HG02759 (cell line): ENCODE measurements around the gene EBF4.
A peak's percentile ranks its signal among the peaks of the same experiment; 100 is the strongest.
"Not testable (repeated sequence)": the region's sequence is repeated elsewhere in the genome, so short reads cannot be mapped to it uniquely, and the experiment has no call there.

ENCODE experiments used
- ATAC-seq: cut with Tn5 transposase; IDR thresholded peaks from one replicate; pipeline ENCODE4 v1.9.1; 2021; ENCODE audit warnings: mild to moderate bottlenecking, moderate library complexity; ENCODE audit not compliant: unreplicated experiment

Gene EBF4

GRCh38 chr20:2672446-2672845 lies 20.1 kb upstream of the EBF4 start:
- no peak for ATAC-seq

GRCh38 chr20:2673453-2673852 lies 19.1 kb upstream of the EBF4 start:
- ATAC-seq: no peak

GRCh38 chr20:2680046-2680445 lies 12.5 kb upstream of the EBF4 start:
- ATAC-seq: no peak

- ATAC-seq: not testable (repeated sequence)
Observed at GRCh38 chr20:2682040-2682439, 10.5 kb upstream of the EBF4 start.

- ATAC-seq: not testable (repeated sequence)
Observed at GRCh38 chr20:2684817-2685216, 7.8 kb upstream of the EBF4 start.

GRCh38 chr20:2687514-2687913 lies 5.1 kb upstream of the EBF4 start:
- no peak for ATAC-seq

GRCh38 chr20:2688041-2688591 lies 4.5 kb upstream of the EBF4 start:
- ATAC-seq: no peak

- ATAC-seq: no peak
Observed at GRCh38 chr20:2690213-2690612, 2.4 kb upstream of the EBF4 start.

- ATAC-seq: no peak
Observed at GRCh38 chr20:2690718-2691117, 1.9 kb upstream of the EBF4 start.

GRCh38 chr20:2691127-2691526 lies 1.5 kb upstream of the EBF4 start:
- no peak for ATAC-seq

GRCh38 chr20:2691663-2692035 lies 931 bp upstream of the EBF4 start:
- no peak for ATAC-seq

GRCh38 chr20:2692886-2693285 lies 306 bp downstream of the EBF4 start:
- ATAC-seq: peak; percentile 30

GRCh38 chr20:2693286-2694007 lies 867 bp downstream of the EBF4 start:
- ATAC-seq: peak; percentile 33

- ATAC-seq: no peak
Observed at GRCh38 chr20:2694008-2694471, 1.5 kb downstream of the EBF4 start.

GRCh38 chr20:2694519-2694918 lies 1.9 kb downstream of the EBF4 start:
- ATAC-seq: no peak

- no peak for ATAC-seq
Observed at GRCh38 chr20:2695206-2695983, 2.8 kb downstream of the EBF4 start.

- not testable (repeated sequence) for ATAC-seq
Observed at GRCh38 chr20:2695984-2696525, 3.5 kb downstream of the EBF4 start.

- ATAC-seq: no peak
Observed at GRCh38 chr20:2696646-2697045, 4.1 kb downstream of the EBF4 start.

- ATAC-seq: no peak
Observed at GRCh38 chr20:2697768-2698167, 5.2 kb downstream of the EBF4 start.

GRCh38 chr20:2698186-2698817 lies 5.7 kb downstream of the EBF4 start:
- no peak for ATAC-seq

GRCh38 chr20:2698912-2699311 lies 6.3 kb downstream of the EBF4 start:
- ATAC-seq: no peak
